ENCODE results near the gene FRMD8. TPM values are rescaled to one million over a fixed set of nuclear protein-coding genes. Genes with fewer than 3 reads are reported as not detected.

Gene FRMD8
- total and polyA plus RNA-seq, 8 donors = 15.8 to 31.9 (median 20.7) TPM

GRCh38 chr11:65418681-65419459, 32.4 kb downstream of the FRMD8 start:
- H3K9me3 ChIP-seq = no peaks in the 10 kb centered on the region
- H3K4me3 ChIP-seq = peak overlapping the region; percentile 13 to 80
- ATAC-seq (peak; percentile 31), DNase-seq (peak; percentile 90 to 98 (median 97))
- peaks cover 49 to 63% of the 10 kb centered on the region in 2 donors for H3K4me1 ChIP-seq
- peaks cover 0 to 3% of the 10 kb centered on the region in 2 donors for H3K36me3 ChIP-seq
- peak overlapping the region; percentile 99 to 100 for H3K27ac ChIP-seq
- intact Hi-C loops (cut with DNase I) = loop anchor here in 1 of 2 donors (5.0 kb wide), 1 partner anchor 88 kb away; no protein-coding TSS in a partner anchor
- TF ChIP-seq CTCF (IDR thresholded peaks at IDR 0.05) = no peak
- no peaks in the 10 kb centered on the region for H3K27me3 ChIP-seq

GRCh38 chr11:65419460-65419771, 33.0 kb downstream of the FRMD8 start:
- Histone ChIP-seq H3K9me3 (no peaks in the 10 kb centered on the region), H3K36me3 (peaks cover 0 to 6% of the 10 kb centered on the region in 2 donors), H3K4me1 (peaks cover 49 to 63% of the 10 kb centered on the region in 2 donors), H3K27ac (peak overlapping the region; percentile 99 to 100), H3K4me3 (peak overlapping the region; percentile 13 to 80), H3K27me3 (no peaks in the 10 kb centered on the region)
- no peak for TF ChIP-seq CTCF (IDR thresholded peaks at IDR 0.05)
- intact Hi-C loops (cut with DNase I) = loop anchor here in 1 of 2 donors (5.0 kb wide), 1 partner anchor 88 kb away; no protein-coding TSS in a partner anchor
- DNase-seq (peak in 2 of 4 donors; percentile 38 to 73), ATAC-seq (no peak)

GRCh38 chr11:65419772-65420481, 33.5 kb downstream of the FRMD8 start:
- Histone ChIP-seq H3K36me3 (peaks cover 0 to 12% of the 10 kb centered on the region in 2 donors), H3K27me3 (no peaks in the 10 kb centered on the region), H3K4me1 (peaks cover 49 to 63% of the 10 kb centered on the region in 2 donors), H3K9me3 (no peaks in the 10 kb centered on the region), H3K4me3 (peak overlapping the region in 1 of 2 donors; percentile 80), H3K27ac (peak overlapping the region; percentile 99 to 100)
- no peak for TF ChIP-seq CTCF (IDR thresholded peaks at IDR 0.05)
- ATAC-seq (peak; percentile 18), DNase-seq (peak; percentile 76 to 95 (median 93))
- intact Hi-C loops (cut with DNase I) = loop anchor here (5.0 kb wide), 3 partner anchors 77 to 87 kb away; partner anchors contain the start of gene MALAT1 (in 1 of the 2)

- intact Hi-C loops (cut with DNase I) = loop anchor here (5.0 kb wide), 2 partner anchors 77 to 82 kb away; partner anchors contain the start of gene MALAT1 (in 1 of the 2)
- no peak for TF ChIP-seq CTCF (IDR thresholded peaks at IDR 0.05)
- ATAC-seq = no peak
- Histone ChIP-seq H3K27me3 (no peaks in the 10 kb centered on the region), H3K27ac (peak overlapping the region; percentile 99 to 100), H3K36me3 (peaks cover 0 to 16% of the 10 kb centered on the region in 2 donors), H3K4me1 (peaks cover 49 to 62% of the 10 kb centered on the region in 2 donors), H3K4me3 (peak overlapping the region; percentile 76 to 80), H3K9me3 (no peaks in the 10 kb centered on the region)
- DNase-seq = peak in 1 of 4 donors; percentile 23
Observed at GRCh38 chr11:65420506-65420905, 34.1 kb downstream of the FRMD8 start.
